Islet precursor cell (in vitro differentiated cells): ENCODE results near the gene RUNDC1.
"Not testable (repeated sequence)": the region's sequence is repeated elsewhere in the genome, so short reads cannot be mapped to it uniquely, and the experiment has no call there.

Experiments
- DNase-seq: peaks from one replicate; pipeline ENCODE4 v3.0.0-alpha.2; 2018

RUNDC1 gene

GRCh38 chr17:42992872-42993271 is 12.5 kb downstream of the RUNDC1 start:
- DNase-seq = no peak

- not testable (repeated sequence) for DNase-seq
Observed at GRCh38 chr17:42993913-42994312, 13.5 kb downstream of the RUNDC1 start.

GRCh38 chr17:42997390-42997983 is 17.1 kb downstream of the RUNDC1 start:
- no peak for DNase-seq

GRCh38 chr17:42997984-42998938 is 17.9 kb downstream of the RUNDC1 start, which contains the start of gene RPL27:
Gene RPL27 (plus strand): TSS chr17:42998419. CDS start chr17:42998751, 332 bp downstream.
- peak; percentile 100 for DNase-seq

- DNase-seq = no peak
Observed at GRCh38 chr17:42999003-42999525, 18.7 kb downstream of the RUNDC1 start.

GRCh38 chr17:43000894-43001293 is 20.5 kb downstream of the RUNDC1 start:
- DNase-seq = not testable (repeated sequence)

- peak; percentile 86 for DNase-seq
Observed at GRCh38 chr17:43003542-43004172, 23.3 kb downstream of the RUNDC1 start.

- peak; percentile 92 for DNase-seq
Observed at GRCh38 chr17:43006639-43007551, 26.5 kb downstream of the RUNDC1 start, which contains the start of gene IFI35. Gene IFI35 (plus strand): TSS chr17:43006784. CDS start chr17:43006948, 164 bp downstream.

- peak; percentile 79 for DNase-seq
Observed at GRCh38 chr17:43010667-43011308, 30.4 kb downstream of the RUNDC1 start.

- DNase-seq = no peak
Observed at GRCh38 chr17:43011728-43012472, 31.5 kb downstream of the RUNDC1 start.

- no peak for DNase-seq
Observed at GRCh38 chr17:43013296-43013695, 32.9 kb downstream of the RUNDC1 start.

- no peak for DNase-seq
Observed at GRCh38 chr17:43014020-43014648, 33.8 kb downstream of the RUNDC1 start.

- no peak for DNase-seq
Observed at GRCh38 chr17:43014649-43015542, 34.5 kb downstream of the RUNDC1 start.

GRCh38 chr17:43015579-43015978 is 35.2 kb downstream of the RUNDC1 start:
- DNase-seq = no peak

- no peak for DNase-seq
Observed at GRCh38 chr17:43016216-43016615, 35.9 kb downstream of the RUNDC1 start.

- peak; percentile 81 for DNase-seq
Observed at GRCh38 chr17:43018008-43018853, 37.9 kb downstream of the RUNDC1 start.

- DNase-seq = no peak
Observed at GRCh38 chr17:43018932-43019331, 38.6 kb downstream of the RUNDC1 start.

- DNase-seq = no peak
Observed at GRCh38 chr17:43019418-43019817, 39.1 kb downstream of the RUNDC1 start.
